ENCODE measurements around the gene TBCD. TPM values are rescaled to one million over a fixed set of nuclear protein-coding genes. Genes with fewer than 3 reads are reported as not detected.
"Not testable (repeated sequence)": the region's sequence is repeated elsewhere in the genome, so short reads cannot be mapped to it uniquely, and the experiment has no call there.

Gene TBCD
- total and polyA plus RNA-seq, 8 donors = 28.7 to 161 (median 40.0) TPM

- intact Hi-C loops (cut with DNase I) = loop anchor here in 1 of 3 donors (5.0 kb wide), 1 partner anchor 98 kb away; no protein-coding TSS in a partner anchor
- Histone ChIP-seq H3K36me3 (peaks cover 0 to 14% (median 0%) of the 10 kb centered on the region in 3 donors), H3K4me1 (no peaks in the 10 kb centered on the region), H3K4me3 (no peak overlapping the region), H3K9me3 (no peaks in the 10 kb centered on the region), H3K27ac (no peak overlapping the region), H3K27me3 (no peaks in the 10 kb centered on the region)
- WGBS, 2 donors = 78% methylated on average over 13 of the region's 13 CpGs
- no peak for TF ChIP-seq CTCF (IDR thresholded peaks at IDR 0.05)
- no peak for ATAC-seq
- no peak for FAIRE-seq
- no peak for DNase-seq
Observed at GRCh38 chr17:82765371-82765770, 13.5 kb downstream of the TBCD start.

GRCh38 chr17:82767041-82767754 lies 15.3 kb downstream of the TBCD start:
- Histone ChIP-seq H3K27me3 (no peaks in the 10 kb centered on the region), H3K4me3 (no peak overlapping the region), H3K4me1 (no peaks in the 10 kb centered on the region), H3K9me3 (no peaks in the 10 kb centered on the region), H3K27ac (no peak overlapping the region), H3K36me3 (peaks cover 0 to 14% (median 0%) of the 10 kb centered on the region in 3 donors)
- FAIRE-seq (no peak), ATAC-seq (peak in 3 of 4 donors; percentile 66 to 83 (median 66)), DNase-seq (peak in 2 of 6 donors; percentile 30 to 62)
- TF ChIP-seq CTCF (IDR thresholded peaks at IDR 0.05) = peak in 3 of 4 donors; percentile 31 to 41 (median 32)
- 68 to 70% methylated on average over 24 of the region's 24 CpGs for WGBS, 2 donors
- intact Hi-C loops (cut with DNase I) = loop anchor here in 1 of 3 donors (5.0 kb wide), 1 partner anchor 100 kb away; no protein-coding TSS in a partner anchor

GRCh38 chr17:82769041-82769440 lies 17.2 kb downstream of the TBCD start:
- no peak for FAIRE-seq
- 89 to 92% methylated on average over 7 of the region's 7 CpGs for WGBS, 2 donors
- intact Hi-C loops (cut with DNase I) = loop anchor here in 1 of 3 donors (5.0 kb wide), 1 partner anchor 102 kb away; no protein-coding TSS in a partner anchor

GRCh38 chr17:82772026-82772425 lies 20.2 kb downstream of the TBCD start:
- no peak for FAIRE-seq
- Histone ChIP-seq H3K36me3 (peaks cover 0 to 14% (median 0%) of the 10 kb centered on the region in 3 donors), H3K4me3 (no peak overlapping the region), H3K4me1 (no peaks in the 10 kb centered on the region), H3K9me3 (no peaks in the 10 kb centered on the region), H3K27me3 (no peaks in the 10 kb centered on the region), H3K27ac (no peak overlapping the region)
- TF ChIP-seq CTCF (IDR thresholded peaks at IDR 0.05) = no peak
- 72 to 76% methylated on average over 3 of the region's 3 CpGs for WGBS, 2 donors
- DNase-seq = no peak
- peak in 3 of 4 donors; percentile 73 to 74 (median 73) for ATAC-seq
- intact Hi-C loops (cut with DNase I) = loop anchor here in 2 of 3 donors (10.0 kb wide), 2 partner anchors 117 to 417 kb away; partner anchors contain the start of gene TEX19 (in 1 of the 2)

More at GRCh38 chr17:82769041-82769440, 17.2 kb downstream of the TBCD start:
- Histone ChIP-seq H3K27ac (no peak overlapping the region), H3K27me3 (no peaks in the 10 kb centered on the region), H3K9me3 (no peaks in the 10 kb centered on the region), H3K4me3 (no peak overlapping the region), H3K4me1 (no peaks in the 10 kb centered on the region), H3K36me3 (peaks cover 0 to 14% (median 0%) of the 10 kb centered on the region in 3 donors)
- DNase-seq = no peak
- ATAC-seq = no peak
- no peak for TF ChIP-seq CTCF (IDR thresholded peaks at IDR 0.05)

- not testable (repeated sequence) for FAIRE-seq, H3K36me3 ChIP-seq, H3K9me3 ChIP-seq, ATAC-seq, H3K4me1 ChIP-seq, H3K27ac ChIP-seq, H3K4me3 ChIP-seq, DNase-seq, H3K27me3 ChIP-seq
- intact Hi-C loops (cut with DNase I) = loop anchor here in 2 of 3 donors (10.0 kb wide), 2 partner anchors 120 to 420 kb away; partner anchors contain the start of gene TEX19 (in 1 of the 2)
- 66 to 76% methylated on average over 19 of the region's 19 CpGs for WGBS, 2 donors
Observed at GRCh38 chr17:82774456-82774855, 22.6 kb downstream of the TBCD start.
